GM12878 (cell line): ENCODE results near the gene MAP2K1. TPM values are rescaled to one million over a fixed set of nuclear protein-coding genes. Genes with fewer than 3 reads are reported as not detected.
A peak's percentile ranks its signal among the peaks of the same experiment; 100 is the strongest.

Experiments used
- CBX5 ChIP-seq: sonication (generic); IDR thresholded peaks from 2 replicates; pipeline ENCODE4 v1.6.1; 2016; ENCODE audit warnings: low read depth, moderate library complexity, mild to moderate bottlenecking, inconsistent platforms
- JUND ChIP-seq: IDR thresholded peaks from 2 replicates; pipeline ENCODE4 v1.6.1; 2012; ENCODE audit warnings: low read depth, mild to moderate bottlenecking, low read length, improper control_type of control experiment, moderate library complexity
- MEF2B ChIP-seq: fragments of 450-650 bp; IDR thresholded peaks from 2 replicates; pipeline ENCODE4 v1.6.1; 2018; ENCODE audit warnings: mild to moderate bottlenecking, moderate library complexity; ENCODE audit not compliant: partially characterized antibody, poor library complexity, severe bottlenecking
- NFIC ChIP-seq: IDR thresholded peaks from 2 replicates; pipeline ENCODE4 v1.6.1; 2012; ENCODE audit warnings: low read depth, mild to moderate bottlenecking, inconsistent platforms, low read length, moderate library complexity
- NFYB ChIP-seq: IDR thresholded peaks from 2 replicates; pipeline ENCODE4 v1.6.1; 2011; ENCODE audit warnings: low read depth, mild to moderate bottlenecking, low read length, improper control_type of control experiment, moderate library complexity; ENCODE audit not compliant: insufficient read depth
- NR2C2 ChIP-seq: IDR thresholded peaks from 2 replicates; pipeline ENCODE4 v1.6.1; 2011; ENCODE audit warnings: borderline replicate concordance, low read depth; ENCODE audit not compliant: control insufficient read depth, insufficient read length
- NRF1 ChIP-seq: conservative IDR thresholded peaks from 2 replicates; pipeline ENCODE4 v1.6.1; 2011; ENCODE audit warnings: mild to moderate bottlenecking, low read depth, low read length, improper control_type of control experiment
- PAX5 ChIP-seq: IDR thresholded peaks from 2 replicates; pipeline ENCODE4 v1.6.1; 2011; ENCODE audit warnings: low read depth, low read length, borderline replicate concordance
- RBBP5 ChIP-seq: fragments of 200-600 bp; sonication (generic); conservative IDR thresholded peaks from 2 replicates; pipeline ENCODE4 v1.6.1; 2016
- SMAD1 ChIP-seq: fragments of 450-650 bp; IDR thresholded peaks from 2 replicates; pipeline ENCODE4 v1.6.1; 2018; ENCODE audit warnings: mild to moderate bottlenecking, low read depth; ENCODE audit not compliant: partially characterized antibody
- SMAD5 ChIP-seq: IDR thresholded peaks from 2 replicates; pipeline ENCODE4 v1.6.1; 2016; ENCODE audit warnings: antibody characterized with exemption, low read depth
- SMARCA5 ChIP-seq: fragments of 450-650 bp; IDR thresholded peaks from 2 replicates; pipeline ENCODE4 v1.6.1; 2017; ENCODE audit warnings: mild to moderate bottlenecking
- SP1 ChIP-seq: IDR thresholded peaks from one replicate; pipeline ENCODE4 v1.6.1; 2011; ENCODE audit warnings: low read depth, low read length
- SPI1 ChIP-seq: IDR thresholded peaks from 2 replicates; pipeline ENCODE4 v1.6.1; 2011; ENCODE audit warnings: low read depth, mild to moderate bottlenecking, low read length, moderate library complexity, borderline replicate concordance; ENCODE audit not compliant: insufficient read depth
- STAT1 ChIP-seq: fragments of 450-650 bp; conservative IDR thresholded peaks from 2 replicates; pipeline ENCODE4 v1.6.1; 2014; ENCODE audit warnings: antibody characterized with exemption, mild to moderate bottlenecking
- TARDBP ChIP-seq: IDR thresholded peaks from 2 replicates; pipeline ENCODE4 v1.6.1; 2016; ENCODE audit warnings: borderline replicate concordance
- WRNIP1 ChIP-seq: IDR thresholded peaks from 2 replicates; pipeline ENCODE4 v1.6.1; 2011; ENCODE audit warnings: low read depth, low read length, improper control_type of control experiment, borderline replicate concordance
- ZNF207 ChIP-seq: fragments of 450-650 bp; IDR thresholded peaks from 2 replicates; pipeline ENCODE4 v1.6.1; 2014; ENCODE audit warnings: antibody characterized with exemption, mild to moderate bottlenecking, borderline replicate concordance
- ZNF622 ChIP-seq: fragments of 450-650 bp; IDR thresholded peaks from 2 replicates; pipeline ENCODE4 v1.6.1; 2017; ENCODE audit warnings: mild to moderate bottlenecking, inconsistent platforms
- ZZZ3 ChIP-seq: IDR thresholded peaks from 2 replicates; pipeline ENCODE4 v1.6.1; 2011; ENCODE audit warnings: low read depth; ENCODE audit not compliant: control insufficient read depth, insufficient read length
- polyA plus RNA-seq, 11 experiments: library from polyadenylated mRNA; depleted of rRNA in 4 of 11; unstranded in 6 of 11; stranded (reverse) in 5 of 11; fragments of >200 nt; fragmentation: Nextera tagmentation in 4 of 11; fragmentation: Illumina TruSeq in 1 of 11; extraction: Ambion mirVana in 4 of 11; extraction: Trizol in 1 of 11; gene quantifications; 1 replicate in 1 of 11; 2 replicates in 10 of 11; pipeline versions ENCODE4 v1.2.1 to v1.2.3, GENCODE V29; 2011 to 2016; ENCODE audit warnings: inconsistent platforms in 2 of 11, missing spikeins in 2 of 11, low read depth in 1 of 11
- total RNA-seq, 4 experiments: library from RNA; depleted of rRNA in 3 of 4; stranded (reverse); fragments of >200 nt in 3 of 4; fragmentation: Illumina TruSeq in 1 of 4; extraction: Trizol in 1 of 4; gene quantifications; 2 replicates each; pipeline versions ENCODE4 v1.2.1 to v1.2.3, GENCODE V29; 2013 to 2021
- TF ChIP-seq, protein P1 (sequence below), 3 experiments: IDR thresholded peaks in 2 of 3; conservative IDR thresholded peaks in 1 of 3; 2 replicates each; pipeline ENCODE4 v1.5.1; 2011; ENCODE audit warnings: low read depth in 3 of 3, low read length in 3 of 3, mild to moderate bottlenecking in 3 of 3, control low read depth in 2 of 3, moderate library complexity in 2 of 3, inconsistent platforms in 1 of 3, mixed read lengths in 1 of 3; ENCODE audit not compliant: control insufficient read depth in 2 of 3, insufficient read depth in 1 of 3; ENCODE audit errors: extremely low read depth in 1 of 3
- TF ChIP-seq, protein P2 (sequence below): fragments of 450-650 bp; IDR thresholded peaks from 2 replicates; pipeline ENCODE4 v1.6.1; 2017; ENCODE audit warnings: borderline replicate concordance
- TF ChIP-seq, protein P3 (sequence below): fragments of 150-350 bp; IDR thresholded peaks from 2 replicates; pipeline ENCODE4 v1.6.1; 2014; ENCODE audit warnings: mild to moderate bottlenecking, low read depth, low read length

The MAP2K1 gene
- total and polyA plus RNA-seq, 10 of the 15 experiments (the other 5 are each of a cell fraction or from before 2014, with no cell fraction given): 11.2 to 112 (median 56.6) TPM

DNA sequence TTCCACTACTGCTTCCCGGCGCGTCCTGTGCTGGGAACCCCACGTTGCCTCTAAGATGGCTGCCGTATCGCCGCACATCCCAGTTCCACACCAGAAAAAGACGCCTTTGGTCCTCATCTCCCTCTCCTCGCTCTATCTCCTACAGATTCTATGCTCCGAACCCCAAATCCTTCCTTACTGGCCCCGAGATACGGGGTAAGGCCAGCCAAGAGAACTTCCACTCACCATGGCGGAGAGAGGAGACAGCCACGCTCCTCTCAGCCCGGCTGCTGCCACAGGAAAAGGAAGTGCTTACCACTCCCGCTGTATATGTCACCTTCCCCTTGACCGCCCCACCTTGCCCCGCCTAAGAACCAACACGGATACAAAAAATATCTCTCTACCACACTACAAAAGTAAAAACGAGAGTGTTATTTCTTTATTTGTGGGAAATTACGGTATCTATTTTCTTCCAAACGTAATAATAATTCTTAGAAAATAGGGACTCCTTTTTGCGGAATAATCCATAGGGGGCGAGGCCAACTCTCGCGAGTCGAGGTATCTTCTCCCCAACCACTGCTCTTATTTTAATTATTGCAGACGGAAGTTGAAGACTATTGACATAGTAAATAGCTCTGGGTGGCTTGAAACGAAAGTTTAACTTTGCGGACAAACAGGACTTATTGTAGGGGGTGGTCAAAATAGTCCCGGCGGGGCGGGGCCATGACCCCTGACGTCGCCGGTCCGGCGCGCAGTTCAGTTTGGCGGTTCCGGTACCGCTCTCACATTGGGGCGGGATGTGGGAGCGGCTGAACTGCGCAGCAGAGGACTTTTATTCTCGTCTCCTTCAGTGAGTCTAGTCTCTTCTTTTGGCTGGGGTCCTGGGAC, 118.1 kb downstream of the MAP2K1 start, which contains the start of the genes RPL4 and ZWILCH (continued):
- TF ChIP-seq, protein P1, sequence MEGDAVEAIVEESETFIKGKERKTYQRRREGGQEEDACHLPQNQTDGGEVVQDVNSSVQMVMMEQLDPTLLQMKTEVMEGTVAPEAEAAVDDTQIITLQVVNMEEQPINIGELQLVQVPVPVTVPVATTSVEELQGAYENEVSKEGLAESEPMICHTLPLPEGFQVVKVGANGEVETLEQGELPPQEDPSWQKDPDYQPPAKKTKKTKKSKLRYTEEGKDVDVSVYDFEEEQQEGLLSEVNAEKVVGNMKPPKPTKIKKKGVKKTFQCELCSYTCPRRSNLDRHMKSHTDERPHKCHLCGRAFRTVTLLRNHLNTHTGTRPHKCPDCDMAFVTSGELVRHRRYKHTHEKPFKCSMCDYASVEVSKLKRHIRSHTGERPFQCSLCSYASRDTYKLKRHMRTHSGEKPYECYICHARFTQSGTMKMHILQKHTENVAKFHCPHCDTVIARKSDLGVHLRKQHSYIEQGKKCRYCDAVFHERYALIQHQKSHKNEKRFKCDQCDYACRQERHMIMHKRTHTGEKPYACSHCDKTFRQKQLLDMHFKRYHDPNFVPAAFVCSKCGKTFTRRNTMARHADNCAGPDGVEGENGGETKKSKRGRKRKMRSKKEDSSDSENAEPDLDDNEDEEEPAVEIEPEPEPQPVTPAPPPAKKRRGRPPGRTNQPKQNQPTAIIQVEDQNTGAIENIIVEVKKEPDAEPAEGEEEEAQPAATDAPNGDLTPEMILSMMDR (IDR thresholded peaks at IDR 0.05 in 2 of 3, conservative IDR thresholded peaks at IDR 0.05 in 1 of 3; ENCODE audit: control insufficient read depth in 2 of 3, extremely low read depth in 1 of 3, insufficient read depth in 1 of 3, low read depth in 3 of 3, low read length in 3 of 3): no peak
- TF ChIP-seq NRF1 (no peak), ZZZ3 (no peak), NFIC (0 out of 2 replicates have a peak, but pooled peaks have one; percentile 55), TARDBP (peak; percentile 89), NFYB (no peak), SPI1 (no peak; the same call in 1 of the 2 replicates), SMAD5 (peak; percentile 97), RBBP5 (no peak), ZNF207 (peak; percentile 76; the same call in 1 of the 2 replicates), MEF2B (peak; percentile 70), SMAD1 (peak; percentile 84), ZNF622 (no peak), NR2C2 (no peak), SMARCA5 (peak; percentile 85; the same call in 1 of the 2 replicates), SP1 (no peak), PAX5 (0 out of 2 replicates have a peak, but pooled peaks have one; percentile 42), JUND (no peak), CBX5 (no peak), WRNIP1 (0 out of 2 replicates have a peak, but pooled peaks have one; percentile 91), STAT1 (no peak)
- TF ChIP-seq, protein P2, sequence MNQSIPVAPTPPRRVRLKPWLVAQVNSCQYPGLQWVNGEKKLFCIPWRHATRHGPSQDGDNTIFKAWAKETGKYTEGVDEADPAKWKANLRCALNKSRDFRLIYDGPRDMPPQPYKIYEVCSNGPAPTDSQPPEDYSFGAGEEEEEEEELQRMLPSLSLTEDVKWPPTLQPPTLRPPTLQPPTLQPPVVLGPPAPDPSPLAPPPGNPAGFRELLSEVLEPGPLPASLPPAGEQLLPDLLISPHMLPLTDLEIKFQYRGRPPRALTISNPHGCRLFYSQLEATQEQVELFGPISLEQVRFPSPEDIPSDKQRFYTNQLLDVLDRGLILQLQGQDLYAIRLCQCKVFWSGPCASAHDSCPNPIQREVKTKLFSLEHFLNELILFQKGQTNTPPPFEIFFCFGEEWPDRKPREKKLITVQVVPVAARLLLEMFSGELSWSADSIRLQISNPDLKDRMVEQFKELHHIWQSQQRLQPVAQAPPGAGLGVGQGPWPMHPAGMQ: peak; percentile 75
- TF ChIP-seq, protein P3, sequence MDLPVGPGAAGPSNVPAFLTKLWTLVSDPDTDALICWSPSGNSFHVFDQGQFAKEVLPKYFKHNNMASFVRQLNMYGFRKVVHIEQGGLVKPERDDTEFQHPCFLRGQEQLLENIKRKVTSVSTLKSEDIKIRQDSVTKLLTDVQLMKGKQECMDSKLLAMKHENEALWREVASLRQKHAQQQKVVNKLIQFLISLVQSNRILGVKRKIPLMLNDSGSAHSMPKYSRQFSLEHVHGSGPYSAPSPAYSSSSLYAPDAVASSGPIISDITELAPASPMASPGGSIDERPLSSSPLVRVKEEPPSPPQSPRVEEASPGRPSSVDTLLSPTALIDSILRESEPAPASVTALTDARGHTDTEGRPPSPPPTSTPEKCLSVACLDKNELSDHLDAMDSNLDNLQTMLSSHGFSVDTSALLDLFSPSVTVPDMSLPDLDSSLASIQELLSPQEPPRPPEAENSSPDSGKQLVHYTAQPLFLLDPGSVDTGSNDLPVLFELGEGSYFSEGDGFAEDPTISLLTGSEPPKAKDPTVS: no peak; the same call in 1 of the 2 replicates
